Femur (tissue), 1 donor: Measurements from ENCODE around the gene CATSPERB.
A peak's percentile ranks its signal among the peaks of the same experiment; 100 is the strongest.
"Not testable (repeated sequence)": the region's sequence is repeated elsewhere in the genome, so short reads cannot be mapped to it uniquely, and the experiment has no call there.

Source experiments
- DNase-seq: peaks from one replicate; pipeline ENCODE4 v3.0.0-alpha.2; 2017

CATSPERB gene

DNA sequence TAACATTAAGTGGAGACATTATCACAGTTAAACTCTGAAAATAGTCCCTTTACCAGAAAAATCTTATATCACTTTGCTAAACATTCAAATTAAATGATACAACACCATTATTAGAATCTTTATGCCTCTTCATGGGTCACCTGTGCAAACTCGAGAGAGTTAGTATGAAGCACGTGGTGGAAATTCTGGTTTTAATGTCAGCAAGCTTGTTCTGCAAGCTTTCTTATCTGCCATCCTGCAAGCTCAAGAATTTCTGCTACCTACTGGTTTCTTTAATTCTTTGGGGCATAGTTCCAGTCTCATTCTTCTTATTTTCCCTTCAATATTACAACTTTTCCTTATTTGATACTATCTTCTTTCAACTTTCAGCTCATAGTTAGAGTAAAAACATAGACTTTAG, 868 bp downstream of the CATSPERB start:
- DNase-seq: no peak

DNA sequence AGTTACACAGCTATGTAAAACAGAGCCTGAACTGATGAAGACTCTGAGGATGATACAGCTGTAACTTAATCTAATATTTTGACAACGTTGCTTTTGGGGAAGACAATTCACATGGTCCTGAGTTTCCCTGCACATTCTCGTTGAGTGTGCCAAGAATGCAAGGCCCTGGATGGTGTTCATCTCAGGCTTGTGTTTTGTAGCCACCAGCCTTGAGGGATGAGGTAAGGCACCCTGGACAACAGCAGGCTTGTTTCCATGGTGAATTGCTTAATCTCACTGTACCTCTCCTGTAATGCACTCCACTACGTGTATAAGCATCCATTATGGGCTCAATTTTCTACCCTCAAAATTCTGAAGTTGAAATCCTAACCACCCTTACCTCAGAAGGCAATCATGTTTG, 2.1 kb downstream of the CATSPERB start:
- DNase-seq: no peak

DNA sequence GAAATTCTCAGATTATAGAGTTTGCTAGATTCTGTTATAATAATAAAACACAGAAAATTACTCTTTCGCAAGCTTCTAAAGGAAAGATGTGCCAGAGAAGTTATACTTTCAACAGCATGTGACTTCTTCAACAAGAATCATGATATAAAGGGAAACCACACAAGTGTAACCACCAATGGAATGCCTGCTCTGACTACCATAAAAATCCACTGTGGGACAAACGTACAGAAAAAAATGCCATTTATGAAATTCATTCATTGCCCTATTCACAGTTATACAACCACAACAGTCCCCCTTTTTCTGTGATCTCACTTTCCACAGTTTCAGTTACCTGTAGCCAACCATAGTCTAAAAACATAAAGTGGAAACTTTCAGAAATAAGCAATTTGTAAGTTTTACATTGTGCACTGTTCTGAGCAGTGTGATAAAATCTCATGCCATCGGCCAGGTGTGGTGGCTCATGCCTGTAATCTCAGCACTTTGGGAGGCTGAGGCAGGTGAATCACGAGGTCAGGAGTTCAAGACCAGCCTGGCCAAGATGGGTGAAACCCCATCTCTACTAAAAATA, 3.2 kb downstream of the CATSPERB start:
- DNase-seq: no peak

DNA sequence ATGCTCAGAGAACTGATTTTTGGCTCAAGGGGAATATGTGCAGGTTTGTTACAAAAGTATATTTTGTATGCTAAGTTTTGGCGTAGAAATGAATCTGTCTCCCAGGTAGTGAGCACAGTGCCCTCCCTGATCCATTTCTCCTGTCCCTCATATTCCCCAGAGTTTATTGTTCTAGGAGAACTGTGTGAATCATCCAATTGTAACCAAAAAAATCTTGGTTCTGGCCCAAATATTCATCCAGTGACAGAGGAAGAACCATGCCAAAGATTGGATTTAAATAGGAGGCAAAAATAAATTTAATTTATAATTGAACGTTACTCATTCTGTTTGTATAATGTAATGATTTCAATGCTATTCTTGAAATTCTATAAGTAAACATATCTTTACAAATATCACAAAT, 4.8 kb downstream of the CATSPERB start:
- DNase-seq: no peak

DNA sequence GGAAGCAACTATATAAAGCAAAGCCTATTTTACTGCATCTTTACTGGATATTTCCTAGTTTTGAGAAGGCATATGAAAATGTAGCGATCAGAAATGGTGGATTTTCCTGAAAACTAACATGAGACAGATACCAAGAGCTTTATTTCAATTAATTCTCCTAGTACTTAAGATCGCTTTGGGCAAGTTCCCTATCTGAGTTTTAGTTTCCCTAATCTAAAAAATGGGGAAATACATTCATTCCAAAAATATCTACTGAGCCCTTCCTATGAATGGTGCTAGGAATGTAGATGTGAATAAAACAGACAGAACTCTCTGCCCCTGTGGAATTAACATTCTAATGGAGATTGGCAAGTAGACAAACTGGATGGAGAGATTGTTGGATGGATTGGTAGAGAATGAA, 8.4 kb downstream of the CATSPERB start:
- DNase-seq: no peak

DNA sequence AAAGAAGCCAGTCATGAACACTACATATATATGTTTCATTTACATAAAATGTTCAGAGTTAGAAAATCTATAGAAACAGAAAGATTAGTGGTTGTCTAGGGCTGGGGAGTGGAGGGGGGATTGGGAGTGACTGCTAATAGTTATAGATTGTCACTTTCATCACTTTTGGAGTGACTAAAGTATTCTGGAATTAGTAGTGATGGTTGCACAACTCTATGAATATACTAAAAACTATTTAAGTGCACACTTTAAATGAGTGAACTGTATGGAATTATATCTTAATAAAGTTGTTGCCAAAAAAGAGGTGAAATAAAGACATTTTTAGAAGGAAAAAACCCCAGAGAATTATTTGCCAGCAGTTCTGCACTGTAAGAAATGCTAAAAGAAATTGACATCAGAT, 9.5 kb downstream of the CATSPERB start:
- no peak for DNase-seq

DNA sequence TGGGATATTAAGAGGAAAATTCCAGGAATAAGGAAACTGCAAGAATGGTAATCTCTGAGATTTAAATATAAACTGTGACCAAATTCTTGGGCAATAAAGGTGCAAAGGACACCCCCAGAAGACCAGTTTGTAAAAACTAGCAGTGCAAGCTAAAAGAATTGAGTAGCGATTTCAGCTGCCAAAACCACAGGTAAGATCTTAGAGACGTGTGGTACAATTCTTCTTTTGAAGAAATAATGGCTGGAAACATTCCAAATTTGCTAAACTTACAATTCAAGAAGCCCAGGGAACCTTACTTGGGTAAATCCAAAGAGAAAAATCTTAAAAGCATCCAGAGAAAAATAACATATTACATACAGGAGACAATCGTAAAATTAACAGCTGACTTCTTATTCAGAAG, 12.0 kb downstream of the CATSPERB start:
- DNase-seq: no peak

DNA sequence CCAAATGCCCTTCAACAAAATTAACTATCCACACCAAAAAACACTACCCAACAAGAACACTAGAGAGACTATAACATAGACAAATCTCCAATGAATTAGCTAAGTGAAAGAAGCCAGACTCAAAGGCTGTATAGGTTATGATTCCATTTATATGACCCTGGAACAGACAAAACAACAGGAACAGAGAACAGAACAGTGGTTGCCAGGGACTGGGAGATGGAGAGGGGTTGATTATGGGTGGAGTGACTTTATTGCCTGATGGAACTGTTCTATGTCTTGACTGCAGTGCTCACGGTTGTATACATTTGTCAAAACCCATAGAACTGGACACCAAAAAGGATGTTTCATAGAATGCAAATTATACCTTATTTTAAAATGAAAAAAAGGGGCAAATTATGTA, 14.9 kb downstream of the CATSPERB start:
- no peak for DNase-seq

DNA sequence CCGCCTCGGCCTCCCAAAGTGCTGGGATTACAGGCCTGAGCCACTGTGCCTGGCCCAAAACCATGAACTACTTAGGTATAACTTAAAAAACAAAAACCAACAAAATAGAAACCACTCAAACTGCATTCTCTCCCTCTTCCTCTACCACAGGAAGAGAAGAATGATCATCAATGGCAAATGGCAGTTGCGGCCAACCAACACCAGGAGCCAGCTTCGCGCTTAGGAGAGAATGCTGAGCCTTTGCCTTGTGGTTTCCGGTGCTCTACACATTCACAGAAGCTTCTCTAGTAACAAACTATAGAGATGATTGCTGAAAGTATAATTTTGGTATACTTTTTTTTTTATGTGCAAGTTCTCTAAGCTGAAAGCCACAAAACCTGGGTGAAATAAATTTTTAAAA, 17.1 kb downstream of the CATSPERB start:
- peak; percentile 21 for DNase-seq

DNA sequence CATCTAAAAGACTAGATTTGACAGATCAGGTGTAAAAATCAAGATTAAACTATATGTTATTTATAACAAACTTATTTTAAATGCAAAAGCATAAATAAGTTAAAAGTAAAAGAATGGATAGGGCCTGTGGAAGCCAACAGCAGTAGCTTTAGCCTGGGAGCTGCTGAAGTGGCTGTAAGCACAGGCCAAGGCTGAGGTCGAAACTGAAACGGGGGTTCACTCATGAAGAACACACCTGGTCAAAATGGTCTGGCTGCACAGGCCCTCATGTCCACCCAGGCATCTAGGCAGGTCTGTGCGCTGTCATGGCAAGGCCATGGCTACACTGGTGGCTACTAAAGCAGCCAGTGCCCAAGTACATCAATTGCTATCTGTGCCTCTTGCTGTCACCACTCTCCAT, 23.1 kb downstream of the CATSPERB start:
- no peak for DNase-seq

DNA sequence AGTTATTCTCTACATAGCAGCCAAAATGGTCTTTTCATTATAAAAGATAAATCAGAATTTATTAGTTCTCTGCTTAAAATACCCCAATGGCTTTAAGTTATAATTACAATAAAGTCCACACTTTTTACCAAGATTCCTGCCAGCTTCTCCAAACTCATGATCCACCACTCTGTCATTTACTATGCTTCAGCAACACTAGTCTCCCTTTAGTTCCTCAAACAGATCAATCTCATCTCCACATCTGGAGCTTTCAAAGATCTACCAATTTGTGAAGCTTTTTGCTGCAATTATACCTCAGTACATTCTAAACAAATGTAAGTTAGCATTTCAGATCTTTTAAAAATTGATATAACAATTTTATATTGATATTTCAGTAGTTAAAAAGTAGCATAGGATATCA, 24.9 kb downstream of the CATSPERB start:
- DNase-seq: no peak

DNA sequence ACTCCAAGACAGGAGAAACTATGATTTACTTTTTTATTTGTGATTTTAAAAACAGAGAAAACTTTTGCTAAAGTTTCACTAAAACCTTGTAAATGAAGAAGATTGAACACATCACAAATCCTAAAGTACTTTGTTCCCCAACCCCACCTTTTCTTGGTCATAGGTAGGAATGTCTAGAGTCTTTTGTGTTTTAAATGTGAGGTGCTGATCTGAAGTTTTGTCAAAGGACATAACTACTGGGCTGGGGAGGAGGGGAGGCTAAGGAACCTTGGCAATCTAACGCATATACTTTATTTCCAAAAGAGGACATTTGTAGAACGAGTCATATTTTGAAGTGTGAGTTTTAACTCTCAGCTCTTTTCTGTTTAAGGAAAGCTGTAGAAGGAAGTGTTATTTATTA, 37.2 kb downstream of the CATSPERB start:
- DNase-seq: no peak

DNA sequence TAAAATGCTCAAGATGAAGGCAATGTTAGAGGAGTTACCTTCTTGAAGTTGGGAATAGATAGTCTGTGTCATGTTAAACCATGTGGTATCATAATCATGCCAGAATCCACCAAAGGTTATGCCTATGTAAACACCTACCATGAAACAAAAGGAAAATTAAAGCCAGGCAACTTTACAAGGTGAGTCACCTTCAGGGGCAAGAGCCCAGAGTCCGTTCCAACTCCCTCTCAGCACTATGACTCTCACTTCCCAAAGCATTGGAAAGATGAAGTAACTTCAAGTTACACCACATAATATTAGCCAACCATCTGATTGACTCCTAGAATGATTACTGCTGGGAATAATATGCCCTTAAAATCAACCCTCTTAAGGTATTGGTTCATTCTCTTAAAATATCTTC, 38.5 kb downstream of the CATSPERB start:
- DNase-seq: no peak

DNA sequence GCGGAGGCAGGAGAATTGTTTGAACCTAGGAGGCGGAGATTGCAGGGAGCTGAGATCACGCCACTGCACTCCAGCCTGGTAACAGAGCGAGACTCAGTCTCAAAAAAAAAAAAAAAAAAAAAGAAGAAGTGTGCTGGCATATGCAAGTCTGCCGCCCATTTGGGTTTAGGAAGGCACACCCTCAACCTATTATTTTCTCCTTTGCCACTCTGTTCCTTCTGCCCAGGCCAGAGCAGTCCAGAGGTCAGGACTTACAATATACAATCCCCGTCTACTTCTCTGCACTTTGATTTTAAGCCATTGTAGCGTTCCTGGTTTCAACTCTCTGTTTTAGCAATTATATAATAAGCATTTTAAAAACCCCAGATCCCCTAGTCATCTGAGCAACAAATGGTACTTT, 39.8 kb downstream of the CATSPERB start:
- DNase-seq: no peak

DNA sequence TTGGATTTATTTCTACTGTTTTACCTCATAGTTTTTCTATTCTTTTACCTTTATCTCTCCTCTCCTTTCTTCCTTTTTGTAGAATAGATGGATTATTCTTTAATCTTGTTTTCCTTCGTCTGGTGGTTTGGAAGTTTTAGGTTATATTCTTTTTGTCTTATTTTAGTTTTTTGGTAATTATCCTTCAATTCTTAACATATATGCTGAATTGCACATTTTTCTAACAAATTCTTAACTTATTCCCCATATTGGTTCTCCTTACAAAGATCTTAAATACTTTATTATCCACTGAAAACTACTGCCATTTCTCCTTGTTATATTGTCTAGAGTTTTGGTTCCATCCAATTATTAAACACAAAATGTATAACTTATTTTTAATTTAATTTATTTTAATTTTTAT, 42.3 kb downstream of the CATSPERB start:
- DNase-seq: no peak

DNA sequence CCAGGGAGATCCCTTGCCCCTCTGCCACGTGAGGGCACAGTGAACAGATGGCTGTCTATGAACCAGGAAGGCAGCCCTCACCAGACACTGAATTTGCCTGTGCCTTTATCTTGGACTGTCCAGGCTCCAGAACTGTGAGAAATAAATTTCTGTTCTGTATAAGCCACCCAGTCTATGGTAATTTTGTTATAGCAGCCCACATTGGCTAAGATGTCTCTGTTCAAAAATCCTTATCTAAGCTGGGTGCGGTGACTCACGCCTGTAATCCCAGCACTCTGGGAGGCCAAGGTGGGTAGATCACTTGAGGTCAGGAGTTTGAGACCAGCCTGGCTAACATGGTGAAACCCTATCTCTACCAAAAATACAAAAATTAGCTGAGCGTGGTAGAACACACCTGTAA, 44.5 kb downstream of the CATSPERB start:
- not testable (repeated sequence) for DNase-seq

DNA sequence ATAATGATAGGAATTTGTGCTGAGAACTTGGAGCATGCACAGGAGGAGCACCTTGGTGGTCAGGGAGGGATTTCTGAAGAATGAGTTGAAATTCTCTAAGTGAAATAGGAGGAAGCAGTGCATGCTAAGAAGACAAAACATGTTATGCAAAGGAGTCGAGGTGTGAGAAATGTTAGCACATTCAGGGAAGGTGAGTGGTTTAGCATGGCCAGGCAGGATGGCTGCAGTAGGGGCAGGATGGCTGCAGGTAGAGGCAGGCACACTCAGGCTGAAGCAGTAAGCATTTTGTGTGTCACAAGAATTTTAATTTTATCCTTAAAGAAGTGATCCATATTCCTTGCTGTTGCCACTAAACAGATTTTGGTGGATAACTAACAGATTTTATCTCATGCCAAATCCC, 46.3 kb downstream of the CATSPERB start:
- DNase-seq: no peak

DNA sequence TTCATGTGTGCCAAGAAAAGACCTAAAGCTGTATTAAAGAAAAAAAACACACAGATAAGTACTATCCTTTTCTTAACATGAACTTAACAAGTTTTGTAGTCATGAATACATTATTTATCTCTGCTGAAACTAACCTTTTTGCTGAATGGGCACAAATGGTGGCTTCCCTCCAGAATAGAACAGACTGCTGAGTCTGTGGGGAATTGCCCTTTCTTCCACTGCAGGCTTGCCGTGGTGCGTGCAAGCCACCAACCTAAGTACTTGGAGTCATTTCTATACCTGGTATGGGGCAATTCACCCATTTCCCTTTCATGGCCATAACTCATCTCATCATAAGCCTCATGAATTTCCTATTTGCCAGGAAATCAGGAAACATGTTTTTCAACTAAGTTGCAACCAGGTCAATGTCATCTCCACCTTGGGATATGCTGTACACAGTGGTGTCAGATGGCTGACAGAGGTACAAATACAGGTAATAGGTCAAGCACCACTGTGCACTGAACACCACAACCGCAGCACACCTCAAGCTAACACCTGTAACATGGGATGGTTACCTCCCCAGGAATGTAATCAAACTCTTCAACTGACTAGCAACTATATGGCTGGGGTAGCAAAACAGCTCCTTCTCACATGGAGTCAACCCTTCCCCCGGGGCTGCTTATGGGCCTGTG, 49.9 kb downstream of the CATSPERB start:
- no peak for DNase-seq

DNA sequence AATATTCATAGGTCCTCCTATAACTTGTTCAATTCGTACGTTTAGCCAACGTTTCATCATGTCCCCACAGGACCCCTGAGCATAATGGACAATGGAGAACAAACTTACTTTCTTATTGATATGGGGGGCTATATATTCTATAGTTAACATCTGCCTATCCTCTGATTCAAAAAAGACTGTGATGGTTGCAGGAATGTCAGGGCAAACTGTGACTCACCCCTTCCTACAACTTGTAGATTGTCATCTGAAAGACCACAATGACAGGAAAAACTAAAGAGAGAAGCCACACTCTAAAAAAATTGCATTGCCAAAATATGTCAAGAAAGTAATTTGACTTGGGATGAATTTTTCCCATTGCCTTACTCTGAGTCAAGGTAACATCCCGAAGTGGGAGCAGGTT, 50.8 kb downstream of the CATSPERB start:
- no peak for DNase-seq

DNA sequence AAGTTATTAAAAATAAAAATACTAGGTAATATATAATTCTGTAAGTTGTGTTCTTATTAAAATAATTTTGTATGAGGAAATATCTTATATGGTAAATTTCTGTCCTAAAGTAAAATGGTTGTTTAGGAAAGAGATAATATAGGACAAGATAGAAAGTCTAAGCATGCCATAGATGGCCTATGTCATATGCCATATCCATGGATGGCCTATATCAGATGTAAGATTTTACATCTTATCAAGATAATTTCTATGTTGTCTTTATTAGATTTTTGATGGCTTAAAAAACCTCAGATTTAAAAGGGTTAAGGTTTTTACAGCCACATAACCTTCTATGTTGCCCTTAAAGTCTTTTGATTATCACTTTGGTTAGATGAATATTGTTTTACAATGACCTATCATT, 52.6 kb downstream of the CATSPERB start:
- no peak for DNase-seq

DNA sequence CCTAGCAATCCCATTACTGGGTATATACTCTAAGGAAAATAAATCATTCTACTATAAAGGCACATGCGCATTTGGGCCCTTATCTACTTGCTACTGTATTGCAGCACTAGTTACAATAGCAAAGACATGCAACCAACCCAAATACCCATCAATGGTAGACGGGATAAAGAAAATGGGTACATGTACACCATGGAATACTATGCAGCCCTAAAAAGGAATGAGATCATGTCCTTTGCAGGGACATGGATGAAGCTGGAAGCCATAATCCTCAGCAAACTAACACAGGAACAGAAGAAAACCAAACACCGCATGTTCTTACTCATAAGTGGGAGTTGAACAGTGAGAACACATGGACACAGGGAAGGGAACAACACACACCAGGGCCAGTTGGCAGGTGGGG, 54.2 kb downstream of the CATSPERB start:
- not testable (repeated sequence) for DNase-seq

DNA sequence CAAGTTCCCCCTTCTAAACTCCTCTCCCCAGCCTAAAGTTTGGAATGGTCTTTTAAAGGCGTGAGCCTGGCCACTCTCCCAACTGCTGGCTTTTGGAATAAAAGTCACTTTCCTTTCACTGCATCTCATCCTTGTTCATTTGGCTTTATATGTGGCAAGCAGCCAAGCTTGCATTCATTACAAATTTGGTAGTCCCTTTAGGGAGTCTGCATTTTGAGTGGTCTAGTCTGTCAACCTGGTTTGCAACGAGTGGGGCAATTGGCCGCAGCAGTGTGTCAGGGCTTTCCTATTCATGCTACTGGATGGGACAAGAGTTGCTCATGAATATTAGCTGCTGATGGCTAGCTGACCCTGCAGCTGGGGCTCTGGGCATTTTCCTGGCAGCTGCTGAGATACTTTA, 57.0 kb downstream of the CATSPERB start:
- no peak for DNase-seq

DNA sequence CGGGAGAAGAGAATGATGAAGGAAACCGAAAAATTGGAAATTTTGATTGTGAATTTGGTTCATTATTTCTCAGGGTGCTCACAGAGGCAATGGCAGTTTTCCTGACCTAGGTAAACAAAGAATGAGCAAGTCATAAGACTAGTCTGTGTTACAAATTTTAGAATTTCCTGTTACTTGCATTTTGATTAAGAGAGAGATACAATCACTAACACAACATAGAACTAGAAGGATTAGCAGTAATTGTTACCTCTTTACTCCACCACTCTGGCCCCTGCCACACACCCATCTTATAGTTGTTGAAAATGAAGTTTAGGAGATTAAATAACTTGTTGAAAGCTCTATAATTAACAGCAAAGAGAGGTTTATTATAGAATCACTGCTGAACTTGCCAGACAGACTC, 62.0 kb downstream of the CATSPERB start:
- DNase-seq: no peak

DNA sequence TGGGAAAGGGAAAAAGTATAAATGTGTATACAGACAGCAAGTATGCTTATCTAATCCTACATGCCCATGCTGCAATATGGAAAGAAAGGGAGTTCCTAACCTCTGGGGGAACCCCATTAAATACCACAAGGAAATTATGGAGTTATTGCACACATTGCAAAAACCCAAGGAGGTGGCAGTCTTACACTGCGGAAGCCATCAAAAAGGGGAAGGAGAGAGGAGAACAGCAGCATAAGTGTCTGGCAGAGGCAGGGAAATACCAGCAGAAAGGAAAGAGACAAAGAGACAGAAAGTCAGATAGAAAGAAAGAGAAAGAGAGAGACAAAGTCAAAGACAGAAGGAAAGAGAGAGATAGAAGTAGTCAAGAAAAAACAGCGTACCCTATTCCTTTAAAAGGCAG, 64.8 kb downstream of the CATSPERB start:
- not testable (repeated sequence) for DNase-seq

DNA sequence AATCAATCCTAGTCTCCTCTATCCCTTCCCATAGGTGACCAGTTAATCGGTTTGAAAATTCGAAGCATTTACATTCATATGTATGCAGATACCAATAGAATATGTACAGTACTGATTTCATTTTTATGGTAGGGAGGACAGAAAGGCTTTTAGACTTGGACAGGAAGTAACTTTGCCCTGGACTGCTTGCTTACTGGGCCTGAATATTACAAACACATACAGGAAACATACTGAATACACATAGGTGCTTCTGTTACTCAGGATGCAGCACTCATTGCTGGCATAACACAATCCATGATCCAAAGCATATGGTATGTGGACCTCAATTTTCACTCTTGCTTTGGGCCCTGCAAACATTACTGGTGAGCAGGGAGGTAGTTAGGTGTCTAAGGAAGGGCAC, 71.1 kb downstream of the CATSPERB start:
- no peak for DNase-seq
